Activated T-helper 1 cell treated with anti-CD3 and anti-CD28 coated beads, Interleukin-12 subunit alpha, Interleukin-12 subunit beta, Interleukin-2, Interleukin-4 antibody, amounts not matched to agents 30 ng/mL and 10 ng/mL and 1 ng/mL, durations not matched to agents 14 hours and 24 hours and 36 hours (primary cell): ENCODE measurements around the gene IL1RL2. TPM values are rescaled to one million over a fixed set of nuclear protein-coding genes. Genes with fewer than 3 reads are reported as not detected.

Experiments
- DNase-seq: peaks from one replicate; pipeline ENCODE4 v3.0.0; 2021; ENCODE audit warnings: low spot score
- H3K27ac Mint-ChIP-seq: one replicate; pipeline ENCODE4 v1.8.0; 2021; ENCODE audit warnings: mild to moderate bottlenecking, mixed read lengths
- H3K27me3 Mint-ChIP-seq: one replicate; pipeline ENCODE4 v1.8.0; 2022; ENCODE audit warnings: mild to moderate bottlenecking, moderate library complexity, mixed read lengths; ENCODE audit not compliant: insufficient read depth
- H3K36me3 Mint-ChIP-seq: one replicate; pipeline ENCODE4 v1.8.0; 2021; ENCODE audit warnings: low read depth, mixed read lengths
- H3K4me1 Mint-ChIP-seq: one replicate; pipeline ENCODE4 v1.8.0; 2021; ENCODE audit warnings: low read depth, mixed read lengths
- H3K4me3 Mint-ChIP-seq: one replicate; pipeline ENCODE4 v1.8.0; 2021; ENCODE audit warnings: mild to moderate bottlenecking, moderate library complexity, mixed read lengths
- H3K9me3 Mint-ChIP-seq: one replicate; pipeline ENCODE4 v1.8.0; 2021; ENCODE audit warnings: mixed read lengths
- intact Hi-C: fragments of 100-400 bp; cut with micrococcal nuclease; formaldehyde crosslinking; loops from one replicate; pipeline ENCODE4 v1.15.1; 2024
- total RNA-seq: library from RNA; stranded (reverse); gene quantifications from 2 replicates; pipeline ENCODE4 v1.2.3, GENCODE V29; 2022

The IL1RL2 gene
- total RNA-seq, 1 donor from 2014 or later: 0.16 TPM

DNA sequence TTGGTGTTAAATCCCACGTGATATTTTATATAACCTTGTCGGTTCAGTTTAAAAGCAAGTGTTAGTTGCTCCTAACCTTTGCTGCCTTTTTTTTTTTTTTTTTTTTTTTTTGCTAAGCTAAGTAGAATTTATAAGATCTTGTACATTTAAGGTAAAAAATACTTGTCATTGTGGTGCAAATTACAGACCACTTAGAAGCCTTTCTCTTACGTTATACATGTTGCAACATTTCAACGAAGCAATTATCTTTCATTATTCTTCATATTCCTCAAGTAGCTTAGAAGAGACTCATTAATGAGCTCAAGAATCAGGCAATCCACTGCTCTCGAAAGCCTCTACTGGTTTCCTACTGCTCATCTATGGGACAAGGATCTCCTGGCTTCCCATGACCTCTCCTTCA lies 14.9 kb upstream of the IL1RL2 start:
- peaks cover 3% of the 10 kb centered on the region for H3K9me3 Mint-ChIP-seq

DNA sequence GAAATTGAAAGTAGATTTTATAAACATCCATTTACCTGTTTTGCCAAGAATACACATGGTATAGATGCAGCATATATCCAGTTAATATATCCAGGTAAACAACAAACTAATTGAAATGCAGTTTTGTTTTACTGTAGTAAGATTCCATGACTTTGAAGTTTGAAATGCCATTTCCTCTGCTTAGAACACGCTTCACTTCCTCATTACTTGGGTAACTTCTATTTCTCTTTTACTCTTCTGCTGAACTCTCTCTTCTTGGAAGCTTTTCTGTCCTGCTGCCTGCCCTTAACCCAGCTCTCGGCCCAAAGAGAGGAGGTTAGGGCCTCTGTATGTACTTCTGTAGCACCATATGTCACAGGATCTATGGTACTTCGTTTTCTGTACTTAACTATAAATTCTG lies 14.1 kb upstream of the IL1RL2 start:
- Mint-ChIP-seq H3K27ac (no peak overlapping the region), H3K9me3 (peaks cover 3% of the 10 kb centered on the region), H3K27me3 (no peaks in the 10 kb centered on the region), H3K4me3 (no peak overlapping the region), H3K4me1 (peaks cover 9% of the 10 kb centered on the region), H3K36me3 (peaks cover 1% of the 10 kb centered on the region)
- DNase-seq: no peak
- intact Hi-C loops: no loop called here

More for the DNA sequence above, 14.9 kb upstream of the IL1RL2 start:
- Mint-ChIP-seq H3K4me1 (peaks cover 9% of the 10 kb centered on the region), H3K36me3 (peaks cover 1% of the 10 kb centered on the region), H3K27ac (no peak overlapping the region), H3K4me3 (no peak overlapping the region), H3K27me3 (no peaks in the 10 kb centered on the region)
- no peak for DNase-seq
- intact Hi-C loops: no loop called here

GRCh38 chr2:102176172-102176571 lies 10.7 kb upstream of the IL1RL2 start:
- Mint-ChIP-seq H3K36me3 (no peaks in the 10 kb centered on the region), H3K27me3 (peaks cover 2% of the 10 kb centered on the region), H3K9me3 (no peaks in the 10 kb centered on the region), H3K4me1 (peaks cover 9% of the 10 kb centered on the region), H3K27ac (no peak overlapping the region), H3K4me3 (no peak overlapping the region)
- no peak for DNase-seq
- intact Hi-C loops: no loop called here

DNA sequence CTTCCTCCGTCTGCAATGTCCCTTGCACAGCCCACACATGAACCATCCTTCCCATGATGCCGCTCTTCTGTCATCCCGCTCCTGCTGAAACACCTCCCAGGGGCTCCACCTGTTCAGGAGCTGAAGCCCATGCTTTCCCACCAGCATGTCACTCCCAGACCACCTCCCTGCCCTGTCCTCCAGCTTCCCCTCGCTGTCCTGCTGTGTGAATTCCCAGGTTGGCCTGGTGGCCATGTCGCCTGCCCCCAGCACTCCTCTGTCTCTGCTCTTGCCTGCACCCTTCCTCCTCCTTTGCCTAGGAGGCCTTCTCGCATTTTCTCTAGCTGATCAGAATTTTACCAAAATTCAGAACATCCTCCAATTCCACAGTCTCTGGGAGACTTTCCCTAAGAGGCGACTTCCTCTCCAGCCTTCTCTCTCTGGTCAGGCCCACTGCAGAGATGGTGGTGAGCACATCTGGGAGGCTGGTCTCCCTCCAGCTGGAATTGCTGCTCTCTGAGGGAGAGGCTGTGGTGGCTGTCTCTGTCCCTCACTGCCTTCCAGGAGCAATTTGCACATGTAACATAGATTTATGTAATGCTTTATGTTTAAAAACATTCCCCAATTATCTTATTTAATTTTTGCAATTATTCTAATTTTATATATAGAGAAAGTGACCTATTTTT lies 8.9 kb upstream of the IL1RL2 start:
- Mint-ChIP-seq H3K27ac (no peak overlapping the region), H3K4me3 (no peak overlapping the region), H3K4me1 (peaks cover 2% of the 10 kb centered on the region), H3K9me3 (no peaks in the 10 kb centered on the region), H3K36me3 (no peaks in the 10 kb centered on the region), H3K27me3 (peaks cover 13% of the 10 kb centered on the region)
- intact Hi-C loops: no loop called here
- DNase-seq: no peak

- no peak for DNase-seq
- intact Hi-C loops: no loop called here
- Mint-ChIP-seq H3K4me3 (no peak overlapping the region), H3K27me3 (peaks cover 21% of the 10 kb centered on the region), H3K9me3 (no peaks in the 10 kb centered on the region), H3K4me1 (no peaks in the 10 kb centered on the region), H3K27ac (no peak overlapping the region), H3K36me3 (no peaks in the 10 kb centered on the region)
Measured at GRCh38 chr2:102179061-102179460, 7.8 kb upstream of the IL1RL2 start.

DNA sequence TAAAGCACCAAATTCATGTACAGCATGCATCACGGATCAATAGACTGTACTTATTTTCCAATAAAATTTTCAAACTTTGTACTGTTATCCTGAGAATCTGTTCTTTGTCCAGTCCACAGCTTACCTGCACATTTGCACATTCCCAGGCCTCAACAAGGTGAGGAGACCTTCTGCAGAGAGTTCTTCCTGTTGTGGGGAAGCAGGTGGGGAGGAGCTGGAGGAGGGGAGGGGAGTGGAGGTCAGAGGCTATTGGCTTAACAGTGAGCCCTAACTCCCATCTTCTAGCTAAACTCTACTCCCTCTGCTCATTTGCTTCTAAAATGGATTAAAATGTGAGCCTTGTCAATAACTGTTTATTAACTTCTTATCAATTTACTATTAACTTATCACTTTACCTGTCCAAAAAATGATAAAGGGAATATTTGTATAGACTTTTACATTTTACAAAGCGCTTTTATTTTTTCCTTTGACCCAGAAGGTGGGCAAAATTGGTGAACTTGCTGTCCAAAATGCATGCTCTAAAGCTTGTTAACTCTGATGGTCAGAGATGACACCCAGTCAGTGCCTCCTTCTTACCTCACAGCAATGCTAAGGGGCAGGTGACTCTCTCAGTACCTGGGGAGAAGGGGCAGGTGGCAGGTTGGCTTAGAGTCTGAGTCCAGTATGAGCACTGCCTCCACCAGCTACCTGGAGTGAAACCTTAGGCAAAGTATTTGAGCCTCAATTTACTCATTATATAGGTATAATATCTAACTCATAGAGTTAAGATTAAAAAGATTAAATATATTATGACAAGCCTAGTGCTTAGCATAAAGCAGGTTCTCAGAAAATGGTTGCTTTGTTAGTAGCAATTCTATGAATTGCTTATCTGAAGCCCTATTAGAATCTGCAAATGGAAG lies 6.8 kb upstream of the IL1RL2 start:
- H3K36me3 Mint-ChIP-seq: no peaks in the 10 kb centered on the region
- no peaks in the 10 kb centered on the region for H3K9me3 Mint-ChIP-seq
- H3K4me1 Mint-ChIP-seq: peaks cover 1% of the 10 kb centered on the region
- intact Hi-C loops: loop anchor here (10.0 kb wide), 1 partner anchor 295 kb away; no protein-coding TSS in a partner anchor
- no peak overlapping the region for H3K27ac Mint-ChIP-seq
- no peak overlapping the region for H3K4me3 Mint-ChIP-seq
- DNase-seq: no peak
- H3K27me3 Mint-ChIP-seq: peaks cover 21% of the 10 kb centered on the region

GRCh38 chr2:102180687-102180999 lies 6.2 kb upstream of the IL1RL2 start:
- intact Hi-C loops: loop anchor here (10.0 kb wide), 1 partner anchor 296 kb away; no protein-coding TSS in a partner anchor
- Mint-ChIP-seq H3K4me3 (no peak overlapping the region), H3K4me1 (peaks cover 7% of the 10 kb centered on the region), H3K27me3 (peaks cover 21% of the 10 kb centered on the region), H3K9me3 (no peaks in the 10 kb centered on the region), H3K36me3 (no peaks in the 10 kb centered on the region), H3K27ac (no peak overlapping the region)
- DNase-seq: no peak

GRCh38 chr2:102181376-102181775 lies 5.4 kb upstream of the IL1RL2 start:
- Mint-ChIP-seq H3K9me3 (no peaks in the 10 kb centered on the region), H3K36me3 (no peaks in the 10 kb centered on the region), H3K27ac (no peak overlapping the region), H3K4me3 (no peak overlapping the region), H3K27me3 (peaks cover 25% of the 10 kb centered on the region), H3K4me1 (peaks cover 8% of the 10 kb centered on the region)
- intact Hi-C loops: loop anchor here (10.0 kb wide), 1 partner anchor 297 kb away; no protein-coding TSS in a partner anchor
- DNase-seq: no peak

GRCh38 chr2:102181919-102182635 lies 4.7 kb upstream of the IL1RL2 start:
- DNase-seq: no peak
- Mint-ChIP-seq H3K4me1 (peaks cover 13% of the 10 kb centered on the region), H3K36me3 (no peaks in the 10 kb centered on the region), H3K9me3 (no peaks in the 10 kb centered on the region), H3K27ac (no peak overlapping the region), H3K27me3 (peaks cover 26% of the 10 kb centered on the region), H3K4me3 (no peak overlapping the region)
- intact Hi-C loops: loop anchor here (10.0 kb wide), 1 partner anchor 297 kb away; no protein-coding TSS in a partner anchor

- no peak overlapping the region for H3K4me3 Mint-ChIP-seq
Measured at GRCh38 chr2:102184018-102184417, 2.8 kb upstream of the IL1RL2 start.

GRCh38 chr2:102184568-102184967 lies 2.3 kb upstream of the IL1RL2 start:
- intact Hi-C loops: loop anchor here (2.0 to 10.0 kb wide), 2 partner anchors 264 to 300 kb away; no protein-coding TSS in a partner anchor

More at GRCh38 chr2:102184018-102184417, 2.8 kb upstream of the IL1RL2 start:
- DNase-seq: no peak
- H3K36me3 Mint-ChIP-seq: no peaks in the 10 kb centered on the region
- H3K27ac Mint-ChIP-seq: no peak overlapping the region
- peaks cover 29% of the 10 kb centered on the region for H3K27me3 Mint-ChIP-seq
- H3K4me1 Mint-ChIP-seq: peaks cover 17% of the 10 kb centered on the region
- intact Hi-C loops: loop anchor here (2.0 to 10.0 kb wide), 2 partner anchors 265 to 299 kb away; no protein-coding TSS in a partner anchor
- no peaks in the 10 kb centered on the region for H3K9me3 Mint-ChIP-seq

GRCh38 chr2:102185347-102185746 lies 1.5 kb upstream of the IL1RL2 start:
- Mint-ChIP-seq H3K9me3 (no peaks in the 10 kb centered on the region), H3K27me3 (peaks cover 29% of the 10 kb centered on the region), H3K4me1 (peaks cover 17% of the 10 kb centered on the region), H3K4me3 (no peak overlapping the region), H3K27ac (no peak overlapping the region), H3K36me3 (no peaks in the 10 kb centered on the region)
- intact Hi-C loops: loop anchor here (1.0 to 10.0 kb wide), 4 partner anchors 55 to 301 kb away; no protein-coding TSS in a partner anchor
- DNase-seq: no peak

More at GRCh38 chr2:102184568-102184967, 2.3 kb upstream of the IL1RL2 start:
- H3K9me3 Mint-ChIP-seq: no peaks in the 10 kb centered on the region
- no peak overlapping the region for H3K27ac Mint-ChIP-seq
- H3K27me3 Mint-ChIP-seq: peaks cover 29% of the 10 kb centered on the region
- no peak overlapping the region for H3K4me3 Mint-ChIP-seq
- no peaks in the 10 kb centered on the region for H3K36me3 Mint-ChIP-seq
- DNase-seq: no peak
- H3K4me1 Mint-ChIP-seq: peaks cover 17% of the 10 kb centered on the region
